Measurements from ENCODE around the gene DOCK2.

DOCK2 gene

DNA sequence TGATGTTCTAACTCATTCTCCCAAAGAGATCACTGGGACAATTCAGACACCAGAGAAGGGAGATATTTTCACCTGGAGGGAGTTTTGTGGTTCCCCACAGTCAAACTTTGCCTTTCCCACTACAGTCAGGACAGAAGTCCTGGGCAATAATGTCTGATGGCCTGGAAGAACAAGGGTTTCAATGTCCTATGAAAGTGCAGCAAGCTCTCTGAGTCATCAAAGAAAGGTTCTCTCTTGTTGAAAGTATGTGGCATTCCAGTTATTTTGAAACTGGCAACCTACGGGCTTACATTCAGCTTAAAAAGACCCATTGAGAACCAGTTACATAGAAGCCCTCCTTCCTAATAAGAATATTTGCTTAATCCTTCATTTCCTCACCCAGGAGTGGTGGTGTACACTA lies 239.3 kb downstream of the DOCK2 start:
- POLR2A ChIA-PET, result no interaction called here
- CTCF ChIA-PET, result interaction anchor here (1.1 kb wide), 1 partner anchor 10 kb away, joined by 3 read pairs; no protein-coding TSS in a partner anchor
- TF ChIP-seq, protein P1, sequence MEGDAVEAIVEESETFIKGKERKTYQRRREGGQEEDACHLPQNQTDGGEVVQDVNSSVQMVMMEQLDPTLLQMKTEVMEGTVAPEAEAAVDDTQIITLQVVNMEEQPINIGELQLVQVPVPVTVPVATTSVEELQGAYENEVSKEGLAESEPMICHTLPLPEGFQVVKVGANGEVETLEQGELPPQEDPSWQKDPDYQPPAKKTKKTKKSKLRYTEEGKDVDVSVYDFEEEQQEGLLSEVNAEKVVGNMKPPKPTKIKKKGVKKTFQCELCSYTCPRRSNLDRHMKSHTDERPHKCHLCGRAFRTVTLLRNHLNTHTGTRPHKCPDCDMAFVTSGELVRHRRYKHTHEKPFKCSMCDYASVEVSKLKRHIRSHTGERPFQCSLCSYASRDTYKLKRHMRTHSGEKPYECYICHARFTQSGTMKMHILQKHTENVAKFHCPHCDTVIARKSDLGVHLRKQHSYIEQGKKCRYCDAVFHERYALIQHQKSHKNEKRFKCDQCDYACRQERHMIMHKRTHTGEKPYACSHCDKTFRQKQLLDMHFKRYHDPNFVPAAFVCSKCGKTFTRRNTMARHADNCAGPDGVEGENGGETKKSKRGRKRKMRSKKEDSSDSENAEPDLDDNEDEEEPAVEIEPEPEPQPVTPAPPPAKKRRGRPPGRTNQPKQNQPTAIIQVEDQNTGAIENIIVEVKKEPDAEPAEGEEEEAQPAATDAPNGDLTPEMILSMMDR (IDR thresholded peaks at IDR 0.05; ENCODE audit: control extremely low read depth, extremely low read depth, low read depth, missing control alignments), result no peak
- no peak for DNase-seq (ENCODE audit: extremely low spot score)

DNA sequence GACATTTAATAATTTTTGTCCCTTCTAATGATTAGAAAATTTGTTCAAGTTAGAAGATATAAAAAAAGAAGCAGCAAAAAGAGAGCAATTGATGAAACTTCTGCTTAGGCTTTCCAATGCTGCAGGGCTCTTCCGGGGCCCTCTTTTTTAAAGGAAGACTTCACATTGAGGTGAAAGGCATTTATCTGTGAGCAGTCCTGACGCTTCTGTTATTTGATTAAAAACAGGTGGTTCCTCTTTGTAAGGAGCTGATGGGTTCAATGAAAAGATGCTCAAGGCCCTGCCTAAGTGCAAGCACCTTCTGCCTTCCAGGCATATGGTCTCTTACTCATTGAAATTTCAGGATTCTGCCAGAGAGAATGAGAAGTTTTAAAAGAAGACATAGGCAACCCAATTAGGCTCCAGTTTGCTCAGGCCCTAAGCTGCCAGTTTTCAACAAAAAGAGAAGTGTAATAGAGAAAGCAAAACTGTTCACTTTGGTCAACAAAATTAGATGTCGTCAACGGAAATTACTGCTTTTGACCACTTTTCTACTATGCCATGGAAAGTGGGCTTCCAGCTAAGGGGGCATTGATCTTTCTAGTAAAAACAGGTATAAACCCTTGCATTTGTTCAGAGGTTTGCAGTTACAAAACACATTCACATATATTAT lies 243.1 kb downstream of the DOCK2 start:
- CTCF ChIA-PET, result interaction anchor here (2.2 kb wide), 1 partner anchor 10 kb away, joined by 6 read pairs; no protein-coding TSS in a partner anchor
- TF ChIP-seq, protein P1 (IDR thresholded peaks at IDR 0.05; ENCODE audit: control extremely low read depth, extremely low read depth, low read depth, missing control alignments), result no peak
- POLR2A ChIA-PET, result no interaction called here
- no peak for DNase-seq (ENCODE audit: extremely low spot score)

DNA sequence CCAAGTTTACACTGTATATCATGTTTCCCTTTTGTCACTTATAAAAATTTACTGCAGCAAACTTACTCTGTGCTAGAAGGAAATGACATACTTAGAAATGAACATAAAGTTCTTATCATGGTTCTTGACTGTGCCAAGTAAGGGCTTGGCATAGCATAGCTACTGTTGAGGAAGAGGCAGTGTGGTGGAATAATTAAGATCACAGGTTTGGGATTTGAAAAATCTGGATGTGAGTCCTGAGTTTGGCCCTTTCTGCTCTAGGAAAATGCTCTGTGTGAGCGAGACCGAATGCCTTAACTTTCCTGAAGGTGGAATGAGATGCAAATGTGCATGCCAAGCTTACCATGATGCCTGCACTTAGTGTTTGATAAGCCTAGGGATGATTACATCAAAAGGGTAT lies 243.7 kb downstream of the DOCK2 start:
- TF ChIP-seq, protein P1 (IDR thresholded peaks at IDR 0.05; ENCODE audit: control extremely low read depth, extremely low read depth, low read depth, missing control alignments), result no peak
- ChIA-PET POLR2A (no interaction called here), CTCF (interaction anchor here (1.2 to 2.2 kb wide), 2 partner anchors 11 kb away, joined by 3 to 6 read pairs; no protein-coding TSS in a partner anchor)
- DNase-seq (ENCODE audit: extremely low spot score), result no peak

DNA sequence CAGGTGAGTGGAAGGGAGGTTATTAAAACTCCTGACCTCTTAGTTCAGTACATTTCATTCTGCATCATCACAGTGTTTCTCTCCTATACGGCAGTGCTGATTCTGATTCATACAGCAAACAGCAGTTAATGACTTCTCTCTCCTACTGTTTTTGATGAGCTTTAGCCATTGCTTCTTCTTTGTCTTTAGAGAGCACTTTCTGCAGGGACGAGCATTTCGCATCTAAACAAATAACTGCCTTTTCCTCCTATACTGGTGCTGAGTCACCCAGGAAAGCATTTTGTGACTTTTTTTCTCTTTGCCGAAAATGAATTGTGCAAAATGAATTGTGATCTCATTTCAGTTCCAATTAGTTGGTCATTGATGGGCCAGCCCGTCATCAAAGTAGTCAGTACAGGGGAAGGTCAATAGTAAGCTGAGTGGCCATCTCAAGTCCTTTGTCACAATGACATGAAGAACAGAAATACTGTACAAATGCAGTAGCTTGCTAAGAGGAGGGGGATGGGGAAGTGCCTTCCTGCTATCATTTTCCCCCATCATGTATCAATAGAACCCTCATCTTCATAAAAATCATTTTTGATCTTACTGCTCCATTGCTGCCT lies 244.7 kb downstream of the DOCK2 start:
- DNase-seq (ENCODE audit: extremely low spot score), result no peak
- TF ChIP-seq, protein P1 (IDR thresholded peaks at IDR 0.05; ENCODE audit: control extremely low read depth, extremely low read depth, low read depth, missing control alignments), result no peak
- ChIA-PET CTCF (interaction anchor here (1.2 to 2.2 kb wide), 5 partner anchors 10 to 25 kb away, joined by 3 to 6 read pairs (median 4); no protein-coding TSS in a partner anchor), POLR2A (no interaction called here)

DNA sequence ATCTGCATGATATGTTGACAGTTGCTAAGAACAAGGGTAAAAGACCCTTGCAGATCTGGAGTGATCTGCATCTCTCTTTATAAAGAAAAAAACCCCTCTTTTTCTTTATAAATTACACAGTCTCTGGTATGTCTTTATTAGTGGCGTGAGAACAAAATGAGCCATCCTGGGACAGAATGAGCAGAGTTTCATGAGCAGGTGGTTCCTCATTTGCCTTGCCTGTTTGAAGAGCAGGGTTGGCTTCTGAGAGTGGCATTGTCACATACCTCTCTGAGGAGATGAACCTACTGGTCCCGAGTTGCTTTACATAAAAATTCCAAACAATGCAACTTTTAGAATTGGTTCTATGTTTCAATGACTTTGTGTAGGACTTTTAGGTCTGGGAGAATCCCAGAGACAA lies 249.0 kb downstream of the DOCK2 start:
- CTCF ChIA-PET, result interaction anchor here (1.1 kb wide), 1 partner anchor 9 kb away, joined by 3 read pairs; no protein-coding TSS in a partner anchor
- DNase-seq (ENCODE audit: extremely low spot score), result no peak
- TF ChIP-seq, protein P1 (IDR thresholded peaks at IDR 0.05; ENCODE audit: control extremely low read depth, extremely low read depth, low read depth, missing control alignments), result no peak
- POLR2A ChIA-PET, result no interaction called here

DNA sequence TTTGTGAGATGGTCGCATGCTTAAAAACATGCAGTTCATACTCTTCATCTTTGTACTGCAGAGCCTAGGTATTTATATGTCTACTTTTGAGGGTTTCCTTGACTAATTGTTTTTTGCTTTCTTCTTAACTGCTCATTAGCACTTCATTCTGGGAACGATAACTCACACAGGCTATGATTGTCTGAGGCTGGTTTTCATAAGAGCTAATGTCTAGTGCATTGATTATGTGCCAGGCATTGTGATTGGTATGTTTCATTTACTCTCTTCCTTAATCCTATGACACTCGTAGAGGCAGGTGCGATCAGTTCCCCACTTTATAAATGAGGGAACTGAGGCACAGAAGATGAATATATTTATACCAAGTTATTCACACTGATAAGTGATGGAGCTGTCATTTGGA lies 249.6 kb downstream of the DOCK2 start:
- TF ChIP-seq, protein P1 (IDR thresholded peaks at IDR 0.05; ENCODE audit: control extremely low read depth, extremely low read depth, low read depth, missing control alignments), result no peak
- no peak for DNase-seq (ENCODE audit: extremely low spot score)
- CTCF ChIA-PET, result interaction anchor here (1.1 to 1.2 kb wide), 3 partner anchors 10 to 16 kb away, joined by 3 read pairs; no protein-coding TSS in a partner anchor
- POLR2A ChIA-PET, result no interaction called here

Measured in GM10248 (cell line).